Caco-2 (cell line): ENCODE results near the gene TMEM167A. TPM values are rescaled to one million over a fixed set of nuclear protein-coding genes. Genes with fewer than 3 reads are reported as not detected.

Experiments
- BruUV-seq: library from RNA; stranded (reverse); fragments of 400-500 nt; replicated peaks from 2 replicates; lab custom pipeline; 2021; lab: Mats Ljungman, UMichigan
- CTCF ChIA-PET: fragments of 300-600 bp; sonication (Branson Sonifier 250); formaldehyde crosslinking; loops from one replicate; lab custom pipeline; 2022; ENCODE audit warnings: antibody characterized with exemption; lab: Charles Lee
- POLR2A ChIA-PET: fragments of 300-600 bp; sonication (Branson Sonifier 250); formaldehyde crosslinking; loops from one replicate; lab custom pipeline; 2022; ENCODE audit warnings: antibody characterized with exemption; lab: Charles Lee
- DNase-seq, 2 experiments: peaks; one replicate each; pipeline versions ENCODE4 v3.0.0 to v3.0.0-alpha.2; 2020 to 2022
- H3K27me3 ChIP-seq: replicated peaks from 2 replicates; pipeline ENCODE4 v1.6.0; 2011; ENCODE audit warnings: low read length; ENCODE audit not compliant: control insufficient read depth, insufficient read depth
- H3K36me3 ChIP-seq: 2 replicates; pipeline ENCODE4 v1.5.1; 2011; ENCODE audit warnings: low read length; ENCODE audit not compliant: control insufficient read depth, insufficient read depth
- H3K4me1 ChIP-seq: fragments of 250-450 bp; sonication (Bioruptor Pico); 2 replicates; pipeline ENCODE4 v1.5.1; 2020; ENCODE audit warnings: mild to moderate bottlenecking
- H3K4me3 ChIP-seq: 2 replicates; pipeline ENCODE4 v1.5.1; 2011; ENCODE audit warnings: low read depth, mild to moderate bottlenecking, control low read depth, low read length
- H3K9me3 ChIP-seq: fragments of 250-450 bp; sonication (Bioruptor Pico); 2 replicates; pipeline ENCODE4 v1.5.1; 2020; ENCODE audit warnings: mild to moderate bottlenecking, moderate library complexity
- H3K27ac Mint-ChIP-seq: one replicate; pipeline ENCODE4 v1.8.0; 2022; ENCODE audit warnings: mixed read lengths; ENCODE audit not compliant: unreplicated experiment
- H3K27me3 Mint-ChIP-seq: one replicate; pipeline ENCODE4 v1.8.0; 2022; ENCODE audit warnings: mixed read lengths; ENCODE audit not compliant: insufficient read depth, unreplicated experiment
- H3K36me3 Mint-ChIP-seq: one replicate; pipeline ENCODE4 v1.8.0; 2022; ENCODE audit warnings: mild to moderate bottlenecking, mixed read lengths; ENCODE audit not compliant: insufficient read depth, unreplicated experiment
- H3K4me1 Mint-ChIP-seq: one replicate; pipeline ENCODE4 v1.8.0; 2022; ENCODE audit warnings: low read depth, mixed read lengths; ENCODE audit not compliant: unreplicated experiment
- H3K4me3 Mint-ChIP-seq: one replicate; pipeline ENCODE4 v1.8.0; 2022; ENCODE audit warnings: mild to moderate bottlenecking, moderate library complexity, mixed read lengths; ENCODE audit not compliant: unreplicated experiment
- H3K9me3 Mint-ChIP-seq: one replicate; pipeline ENCODE4 v1.8.0; 2022; ENCODE audit warnings: mixed read lengths; ENCODE audit not compliant: unreplicated experiment
- CTCF ChIP-seq, 2 experiments: fragments of 200-600 bp in 1 of 2; IDR thresholded peaks; 1 replicate in 1 of 2; 2 replicates in 1 of 2; pipeline versions ENCODE4 v1.5.1 to v1.8.0; 2011 to 2022; ENCODE audit warnings: antibody characterized with exemption in 1 of 2, control low read depth in 1 of 2, inconsistent platforms in 1 of 2, low read depth in 1 of 2, low read length in 1 of 2, mild to moderate bottlenecking in 1 of 2, moderate library complexity in 1 of 2; ENCODE audit not compliant: insufficient read depth in 1 of 2, severe bottlenecking in 1 of 2, unreplicated experiment in 1 of 2
- intact Hi-C: fragments of 100-400 bp; cut with micrococcal nuclease; formaldehyde crosslinking; loops from one replicate; pipeline ENCODE4 v1.10.0; 2022; ENCODE audit not compliant: unreplicated experiment
- total RNA-seq: library from RNA; stranded (reverse); gene quantifications from 2 replicates; pipeline ENCODE4 v1.2.3, GENCODE V29; 2022

TMEM167A gene
- total RNA-seq, 1 experiment from 2014 or later, result 97.1 TPM

- ChIA-PET POLR2A (no interaction called here), CTCF (no interaction called here)
- Mint-ChIP-seq H3K36me3 (no peaks in the 10 kb centered on the region), H3K9me3 (peaks cover 3% of the 10 kb centered on the region), H3K4me1 (no peaks in the 10 kb centered on the region), H3K27ac (no peak overlapping the region), H3K27me3 (no peaks in the 10 kb centered on the region), H3K4me3 (no peak overlapping the region)
- Histone ChIP-seq H3K27me3 (no peaks in the 10 kb centered on the region), H3K4me1 (no peaks in the 10 kb centered on the region), H3K36me3 (no peaks in the 10 kb centered on the region), H3K9me3 (no peaks in the 10 kb centered on the region), H3K4me3 (no peak overlapping the region)
- intact Hi-C loops, result no loop called here
- no TSS peak for BruUV-seq
- DNase-seq, result no peak
- no peak for TF ChIP-seq CTCF (IDR thresholded peaks at IDR 0.05; ENCODE audit: insufficient read depth in 1 of 2, low read depth in 1 of 2, low read length in 1 of 2, severe bottlenecking in 1 of 2, unreplicated experiment in 1 of 2)
Observed at GRCh38 chr5:83011985-83012384, 65.2 kb downstream of the TMEM167A start.

- TF ChIP-seq CTCF (IDR thresholded peaks at IDR 0.05; ENCODE audit: insufficient read depth in 1 of 2, low read depth in 1 of 2, low read length in 1 of 2, severe bottlenecking in 1 of 2, unreplicated experiment in 1 of 2), result no peak
- H3K9me3 Mint-ChIP-seq, result no peaks in the 10 kb centered on the region
- H3K27ac Mint-ChIP-seq, result no peak overlapping the region
Observed at GRCh38 chr5:83009408-83009807, 67.8 kb downstream of the TMEM167A start.

GRCh38 chr5:83007755-83008154, 69.4 kb downstream of the TMEM167A start:
- TF ChIP-seq CTCF (IDR thresholded peaks at IDR 0.05; ENCODE audit: insufficient read depth in 1 of 2, low read depth in 1 of 2, low read length in 1 of 2, severe bottlenecking in 1 of 2, unreplicated experiment in 1 of 2), result no peak
- no peak for DNase-seq
- no peaks in the 10 kb centered on the region for H3K4me1 Mint-ChIP-seq
- H3K27me3 Mint-ChIP-seq, result no peaks in the 10 kb centered on the region
- Histone ChIP-seq H3K4me3 (no peak overlapping the region), H3K27me3 (no peaks in the 10 kb centered on the region), H3K36me3 (no peaks in the 10 kb centered on the region), H3K9me3 (no peaks in the 10 kb centered on the region), H3K4me1 (no peaks in the 10 kb centered on the region)
- H3K4me3 Mint-ChIP-seq, result no peak overlapping the region
- intact Hi-C loops, result no loop called here
- H3K27ac Mint-ChIP-seq, result no peak overlapping the region
- no peaks in the 10 kb centered on the region for H3K36me3 Mint-ChIP-seq
- POLR2A ChIA-PET, result no interaction called here
- CTCF ChIA-PET, result no interaction called here
- BruUV-seq, result no TSS peak
- H3K9me3 Mint-ChIP-seq, result no peaks in the 10 kb centered on the region

More at GRCh38 chr5:83009408-83009807, 67.8 kb downstream of the TMEM167A start:
- no TSS peak for BruUV-seq
- Histone ChIP-seq H3K27me3 (no peaks in the 10 kb centered on the region), H3K4me3 (no peak overlapping the region), H3K4me1 (no peaks in the 10 kb centered on the region), H3K9me3 (no peaks in the 10 kb centered on the region), H3K36me3 (no peaks in the 10 kb centered on the region)
- no peaks in the 10 kb centered on the region for H3K4me1 Mint-ChIP-seq
- DNase-seq, result no peak
- intact Hi-C loops, result no loop called here
- ChIA-PET POLR2A (no interaction called here), CTCF (no interaction called here)
- no peaks in the 10 kb centered on the region for H3K27me3 Mint-ChIP-seq
- no peaks in the 10 kb centered on the region for H3K36me3 Mint-ChIP-seq
- no peak overlapping the region for H3K4me3 Mint-ChIP-seq
